K562 treated with DMSO at 1 percent for 48 hours (cell line): ENCODE results near the gene NUPR2. TPM values are rescaled to one million over a fixed set of nuclear protein-coding genes. Genes with fewer than 3 reads are reported as not detected.

ENCODE experiments used
- total RNA-seq: library from RNA; unstranded; fragments of 300-600 nt; gene quantifications from 2 replicates; pipeline ENCODE4 v1.2.3, GENCODE V29; 2022; ENCODE audit warnings: low replicate concordance; ENCODE audit errors: extremely low read depth

NUPR2 gene
- total RNA-seq: not detected in 2 replicates

DNA sequence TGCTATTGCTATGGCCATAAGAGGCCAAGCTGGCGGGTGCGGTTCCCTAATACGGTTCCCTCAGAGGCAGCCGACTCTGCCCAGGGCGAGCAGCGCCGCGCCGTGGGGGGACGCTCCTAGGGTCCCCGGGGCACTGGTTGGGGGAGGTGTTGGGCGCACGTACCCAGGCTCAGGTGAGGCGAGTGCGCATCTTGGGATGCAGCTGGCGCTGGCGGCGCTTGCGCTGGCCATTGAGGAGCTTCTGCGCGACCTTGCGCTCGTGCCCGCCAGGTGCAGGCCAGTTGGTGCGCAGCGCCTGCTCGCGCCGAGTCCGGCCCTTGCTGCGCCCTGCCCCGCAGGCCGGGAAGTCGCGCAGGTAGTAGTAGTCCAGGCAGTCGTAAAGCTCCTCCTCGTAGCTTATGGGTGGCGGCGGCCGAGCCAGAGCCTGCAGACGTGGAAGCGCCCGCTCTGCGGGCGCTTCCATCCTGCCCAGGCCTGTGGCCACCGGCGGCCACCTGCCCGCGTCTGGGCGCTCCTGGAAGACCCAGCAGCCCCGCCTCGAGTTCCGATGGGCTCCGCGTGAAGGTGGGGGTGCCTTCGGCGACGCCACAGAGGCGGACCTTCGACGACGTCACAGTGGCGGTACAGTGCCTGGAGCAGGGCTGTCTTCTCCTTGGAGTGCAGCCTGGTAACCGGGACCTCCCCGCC lies at the start of gene NUPR2:
TSS of gene NUPR2 (minus strand) at position 566 of the 687 bp plus-strand sequence. CDS start at position 463, 103 bp downstream.

DNA sequence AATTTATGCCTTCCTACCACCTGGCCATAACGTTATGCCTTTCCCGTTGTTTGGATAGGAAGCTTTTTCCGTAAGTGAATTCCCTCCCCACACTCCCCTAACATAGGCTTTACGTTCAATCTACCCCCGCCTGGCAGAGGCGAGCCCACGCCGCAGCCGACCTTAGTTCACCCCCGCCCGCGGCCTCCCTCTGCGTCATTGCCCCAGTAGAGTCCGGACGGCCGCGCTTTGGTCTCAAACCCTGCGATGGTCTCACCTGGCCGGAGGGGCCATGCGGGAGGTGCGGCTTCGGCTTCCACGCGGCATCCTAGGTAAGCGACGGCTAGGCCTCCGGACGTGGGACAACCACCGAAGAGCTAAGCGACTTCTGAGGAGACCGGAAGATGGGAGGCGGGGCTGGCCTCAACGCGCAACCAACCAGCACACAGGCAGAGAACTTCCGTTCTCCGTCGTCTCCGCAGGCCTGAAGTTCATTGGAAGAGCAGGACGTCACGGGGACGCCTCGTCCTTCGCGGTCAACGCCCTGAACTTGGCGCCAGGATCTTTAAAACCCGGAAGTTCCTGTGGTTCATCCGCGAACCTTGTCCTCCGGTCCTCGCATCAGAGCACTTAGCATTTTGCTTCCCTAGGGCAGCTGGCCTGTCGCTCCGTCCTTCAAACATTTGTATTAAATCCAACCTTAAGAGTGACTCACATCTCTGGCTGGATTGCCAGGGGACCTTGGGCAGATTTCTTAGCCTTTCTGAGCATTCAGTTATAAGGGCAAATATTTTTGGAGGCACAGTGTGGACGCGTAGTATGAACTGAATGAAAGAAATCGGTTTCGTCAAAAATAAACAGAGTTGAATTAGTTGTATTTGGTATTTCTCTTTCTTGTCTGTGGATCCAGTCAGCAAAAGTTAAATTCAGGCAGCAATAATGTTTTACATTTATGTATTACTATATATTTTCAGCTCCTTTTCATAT lies 9.8 kb downstream of the NUPR2 start, which contains the start of gene CHCHD2:
TSS of gene CHCHD2 (minus strand) at position 369 of the 966 bp plus-strand sequence. CDS start at position 306, 63 bp downstream.

GRCh38 chr7:56092789-56093531 lies 23.3 kb downstream of the NUPR2 start, which contains the start of gene PHKG1:
PHKG1 (minus strand) TSS chr7:56092952; CDS start chr7:56088941, 4,011 bp downstream.

Other genes starting within 250 kb of the NUPR2 start
- gene ZNF713, start 229.0 kb downstream of the NUPR2 start, total RNA-seq: not detected in 2 replicates
- not detected in 2 replicates for gene MRPS17, start 164.5 kb downstream of the NUPR2 start, total RNA-seq
- not detected in 2 replicates for gene NIPSNAP2, start 151.8 kb downstream of the NUPR2 start, total RNA-seq
- gene PSPH, start 65.0 kb downstream of the NUPR2 start, total RNA-seq: not detected in 2 replicates
- gene CCT6A, start 64.7 kb downstream of the NUPR2 start, total RNA-seq: not detected in 2 replicates
- gene SUMF2, start 52.1 kb downstream of the NUPR2 start, total RNA-seq: not detected in 2 replicates
- gene PHKG1, start 23.5 kb downstream of the NUPR2 start, total RNA-seq: not detected in 2 replicates
- not detected in 2 replicates for gene CHCHD2, start 9.9 kb downstream of the NUPR2 start, total RNA-seq